Activated CD8-positive, alpha-beta T cell treated with anti-CD3 and anti-CD28 coated beads for 36 hours (primary cell): ENCODE results near the gene UBE2H. TPM values are rescaled to one million over a fixed set of nuclear protein-coding genes. Genes with fewer than 3 reads are reported as not detected.

ENCODE experiments used
- ATAC-seq: fragments of 200-7000 bp; cut with Tn5 transposase; one replicate; pipeline ENCODE4 v1.10.0; 2021; ENCODE audit warnings: mild to moderate bottlenecking, moderate library complexity
- CTCF ChIA-PET: fragments of 350-600 bp; sonication (Branson Sonifier 250); formaldehyde crosslinking; loops from one replicate; lab custom pipeline; 2021; ENCODE audit warnings: antibody characterized with exemption; lab: Charles Lee
- POLR2A ChIA-PET: fragments of 350-600 bp; sonication (Branson Sonifier 250); formaldehyde crosslinking; loops from one replicate; lab custom pipeline; 2021; ENCODE audit warnings: antibody characterized with exemption; lab: Charles Lee
- DNase-seq: peaks from one replicate; pipeline ENCODE4 v3.0.0-alpha.2; 2020
- H3K27ac Mint-ChIP-seq: one replicate; pipeline ENCODE4 v1.8.0; 2021; ENCODE audit warnings: mild to moderate bottlenecking, mixed read lengths
- H3K27me3 Mint-ChIP-seq: one replicate; pipeline ENCODE4 v1.8.0; 2021; ENCODE audit warnings: mixed read lengths
- H3K36me3 Mint-ChIP-seq: one replicate; pipeline ENCODE4 v1.8.0; 2021; ENCODE audit warnings: low read depth, mixed read lengths
- H3K4me1 Mint-ChIP-seq: one replicate; pipeline ENCODE4 v1.8.0; 2021; ENCODE audit warnings: low read depth, mixed read lengths
- H3K4me3 Mint-ChIP-seq: one replicate; pipeline ENCODE4 v1.8.0; 2021; ENCODE audit warnings: mild to moderate bottlenecking, moderate library complexity, mixed read lengths
- H3K9me3 Mint-ChIP-seq: one replicate; pipeline ENCODE4 v1.8.0; 2021; ENCODE audit warnings: mixed read lengths
- CTCF ChIP-seq: fragments of 200-600 bp; IDR thresholded peaks from one replicate; pipeline ENCODE4 v1.8.0; 2022; ENCODE audit warnings: antibody characterized with exemption, mild to moderate bottlenecking
- intact Hi-C: fragments of 100-400 bp; cut with micrococcal nuclease; formaldehyde crosslinking; loops from one replicate; pipeline ENCODE4 v1.10.0; 2022
- total RNA-seq, 2 experiments: library from RNA; stranded (reverse); gene quantifications; one replicate each; pipeline ENCODE4 v1.2.3, GENCODE V29; 2021

The UBE2H gene
- total RNA-seq, 2 experiments from 2014 or later = 22.4 to 22.6 TPM

- no peaks in the 10 kb centered on the region for H3K27me3 Mint-ChIP-seq
- DNase-seq (no peak), ATAC-seq (no peak)
- intact Hi-C loops = no loop called here
- H3K4me1 Mint-ChIP-seq = no peaks in the 10 kb centered on the region
- ChIA-PET CTCF (no interaction called here), POLR2A (no interaction called here)
- H3K9me3 Mint-ChIP-seq = no peaks in the 10 kb centered on the region
- H3K27ac Mint-ChIP-seq = no peak overlapping the region
- no peak overlapping the region for H3K4me3 Mint-ChIP-seq
- TF ChIP-seq CTCF = no peak
- H3K36me3 Mint-ChIP-seq = no peaks in the 10 kb centered on the region
Measured at GRCh38 chr7:129803546-129804081, 149.1 kb downstream of the UBE2H start.

GRCh38 chr7:129801882-129802281 lies 150.9 kb downstream of the UBE2H start:
- no peaks in the 10 kb centered on the region for H3K36me3 Mint-ChIP-seq
- ATAC-seq (no peak), DNase-seq (no peak)
- no peak for TF ChIP-seq CTCF
- ChIA-PET CTCF (no interaction called here), POLR2A (no interaction called here)
- no peaks in the 10 kb centered on the region for H3K27me3 Mint-ChIP-seq
- H3K4me1 Mint-ChIP-seq = no peaks in the 10 kb centered on the region
- intact Hi-C loops = no loop called here
- no peak overlapping the region for H3K27ac Mint-ChIP-seq
- H3K9me3 Mint-ChIP-seq = no peaks in the 10 kb centered on the region
- no peak overlapping the region for H3K4me3 Mint-ChIP-seq

- Mint-ChIP-seq H3K9me3 (no peaks in the 10 kb centered on the region), H3K27me3 (no peaks in the 10 kb centered on the region), H3K4me1 (no peaks in the 10 kb centered on the region), H3K27ac (no peak overlapping the region), H3K36me3 (no peaks in the 10 kb centered on the region), H3K4me3 (no peak overlapping the region)
- ATAC-seq (no peak), DNase-seq (no peak)
- ChIA-PET CTCF (no interaction called here), POLR2A (no interaction called here)
- intact Hi-C loops = no loop called here
- no peak for TF ChIP-seq CTCF
Measured at GRCh38 chr7:129800901-129801300, 151.9 kb downstream of the UBE2H start.

- Mint-ChIP-seq H3K9me3 (no peaks in the 10 kb centered on the region), H3K27ac (no peak overlapping the region), H3K4me1 (no peaks in the 10 kb centered on the region), H3K27me3 (no peaks in the 10 kb centered on the region), H3K4me3 (no peak overlapping the region), H3K36me3 (no peaks in the 10 kb centered on the region)
- ATAC-seq = no peak
- TF ChIP-seq CTCF = no peak
- no peak for DNase-seq
- CTCF ChIA-PET = no interaction called here
- POLR2A ChIA-PET = no interaction called here
- intact Hi-C loops = no loop called here
Measured at GRCh38 chr7:129799350-129799955, 153.3 kb downstream of the UBE2H start.

GRCh38 chr7:129798616-129799349 lies 154.0 kb downstream of the UBE2H start:
- Mint-ChIP-seq H3K4me3 (no peak overlapping the region), H3K27me3 (no peaks in the 10 kb centered on the region), H3K9me3 (no peaks in the 10 kb centered on the region), H3K27ac (no peak overlapping the region), H3K36me3 (no peaks in the 10 kb centered on the region), H3K4me1 (no peaks in the 10 kb centered on the region)
- ATAC-seq (no peak), DNase-seq (no peak)
- ChIA-PET POLR2A (no interaction called here), CTCF (interaction anchor here (0.9 kb wide), 1 partner anchor 40 kb away, joined by 3 read pairs; no protein-coding TSS in a partner anchor)
- intact Hi-C loops = no loop called here
- TF ChIP-seq CTCF = no peak
